Thoracic aorta (tissue), 2 donors: ENCODE data around the gene CCDC187. TPM values are rescaled to one million over a fixed set of nuclear protein-coding genes. Genes with fewer than 3 reads are reported as not detected.
"Not testable (repeated sequence)": the region's sequence is repeated elsewhere in the genome, so short reads cannot be mapped to it uniquely, and the experiment has no call there.

Experiments
- ATAC-seq: fragments of 150-250 bp; one replicate; pipeline ENCODE4 v1.8.0; 2017; ENCODE audit warnings: low read depth; ENCODE audit not compliant: insufficient number of reproducible peaks, low FRiP score
- DNase-seq: peaks from one replicate; pipeline ENCODE4 v3.0.0-alpha.2; 2020; ENCODE audit warnings: low spot score
- H3K27ac ChIP-seq, 2 donors: fragments of 200-600 bp; sonication (generic); 1 replicate in 1 of 2; 2 replicates in 1 of 2; pipeline ENCODE4 v1.5.1; 2016; ENCODE audit warnings: mild to moderate bottlenecking in 2 of 2, moderate library complexity in 2 of 2
- H3K27me3 ChIP-seq: fragments of 200-600 bp; sonication (generic); replicated peaks from 2 replicates; pipeline ENCODE4 v1.6.0; 2016; ENCODE audit warnings: mild to moderate bottlenecking; ENCODE audit not compliant: insufficient read depth
- H3K36me3 ChIP-seq: fragments of 200-600 bp; sonication (generic); one replicate; pipeline ENCODE4 v1.5.1; 2016
- H3K4me1 ChIP-seq, 2 donors: fragments of 200-600 bp; sonication (generic); 1 replicate in 1 of 2; 2 replicates in 1 of 2; pipeline versions ENCODE4 v1.5.1 to v1.6.0; 2016; ENCODE audit warnings: low read depth in 2 of 2, mild to moderate bottlenecking in 1 of 2; ENCODE audit not compliant: control insufficient read depth in 1 of 2
- H3K4me3 ChIP-seq: fragments of 200-600 bp; sonication (generic); 2 replicates; pipeline ENCODE4 v1.5.1; 2016; ENCODE audit warnings: mild to moderate bottlenecking
- H3K9me3 ChIP-seq: fragments of 200-600 bp; sonication (generic); 2 replicates; pipeline ENCODE4 v1.5.1; 2016
- total RNA-seq, 2 donors: library from RNA; depleted of rRNA; stranded (reverse); fragments of >200 nt; gene quantifications; one replicate each; pipeline versions ENCODE4 v1.1.0 to v1.2.3, GENCODE V29; 2016
- TF ChIP-seq, protein P1 (sequence below): fragments of 200-600 bp; sonication (generic); IDR thresholded peaks from one replicate; pipeline ENCODE4 v1.5.1; 2019; ENCODE audit warnings: antibody characterized with exemption

The CCDC187 gene
- total RNA-seq, 2 donors from 2014 or later = not detected

GRCh38 chr9:136324501-136325300 is 20.8 kb upstream of the CCDC187 start:
- H3K4me1 ChIP-seq = peaks cover 24 to 34% of the 10 kb centered on the region in 2 donors
- no peaks in the 10 kb centered on the region for H3K36me3 ChIP-seq
- no peak overlapping the region for H3K4me3 ChIP-seq
- no peaks in the 10 kb centered on the region for H3K27me3 ChIP-seq
- no peak overlapping the region for H3K27ac ChIP-seq
- no peak for DNase-seq
- H3K9me3 ChIP-seq = no peaks in the 10 kb centered on the region
- no peak for ATAC-seq
- TF ChIP-seq, protein P1, sequence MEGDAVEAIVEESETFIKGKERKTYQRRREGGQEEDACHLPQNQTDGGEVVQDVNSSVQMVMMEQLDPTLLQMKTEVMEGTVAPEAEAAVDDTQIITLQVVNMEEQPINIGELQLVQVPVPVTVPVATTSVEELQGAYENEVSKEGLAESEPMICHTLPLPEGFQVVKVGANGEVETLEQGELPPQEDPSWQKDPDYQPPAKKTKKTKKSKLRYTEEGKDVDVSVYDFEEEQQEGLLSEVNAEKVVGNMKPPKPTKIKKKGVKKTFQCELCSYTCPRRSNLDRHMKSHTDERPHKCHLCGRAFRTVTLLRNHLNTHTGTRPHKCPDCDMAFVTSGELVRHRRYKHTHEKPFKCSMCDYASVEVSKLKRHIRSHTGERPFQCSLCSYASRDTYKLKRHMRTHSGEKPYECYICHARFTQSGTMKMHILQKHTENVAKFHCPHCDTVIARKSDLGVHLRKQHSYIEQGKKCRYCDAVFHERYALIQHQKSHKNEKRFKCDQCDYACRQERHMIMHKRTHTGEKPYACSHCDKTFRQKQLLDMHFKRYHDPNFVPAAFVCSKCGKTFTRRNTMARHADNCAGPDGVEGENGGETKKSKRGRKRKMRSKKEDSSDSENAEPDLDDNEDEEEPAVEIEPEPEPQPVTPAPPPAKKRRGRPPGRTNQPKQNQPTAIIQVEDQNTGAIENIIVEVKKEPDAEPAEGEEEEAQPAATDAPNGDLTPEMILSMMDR = no peak

GRCh38 chr9:136323371-136323789 is 19.5 kb upstream of the CCDC187 start:
- H3K27ac ChIP-seq = no peak overlapping the region

GRCh38 chr9:136322756-136323330 is 18.9 kb upstream of the CCDC187 start:
- Histone ChIP-seq H3K4me3 (no peak overlapping the region), H3K36me3 (no peaks in the 10 kb centered on the region), H3K27me3 (no peaks in the 10 kb centered on the region), H3K27ac (no peak overlapping the region), H3K9me3 (no peaks in the 10 kb centered on the region), H3K4me1 (peaks cover 12 to 16% of the 10 kb centered on the region in 2 donors)
- TF ChIP-seq, protein P1 = no peak
- DNase-seq (no peak), ATAC-seq (no peak)

More at GRCh38 chr9:136323371-136323789, 19.5 kb upstream of the CCDC187 start:
- Histone ChIP-seq H3K27me3 (no peaks in the 10 kb centered on the region), H3K9me3 (no peaks in the 10 kb centered on the region), H3K4me3 (no peak overlapping the region), H3K4me1 (peaks cover 16 to 21% of the 10 kb centered on the region in 2 donors), H3K36me3 (no peaks in the 10 kb centered on the region)
- DNase-seq (no peak), ATAC-seq (no peak)
- TF ChIP-seq, protein P1 = no peak

DNA sequence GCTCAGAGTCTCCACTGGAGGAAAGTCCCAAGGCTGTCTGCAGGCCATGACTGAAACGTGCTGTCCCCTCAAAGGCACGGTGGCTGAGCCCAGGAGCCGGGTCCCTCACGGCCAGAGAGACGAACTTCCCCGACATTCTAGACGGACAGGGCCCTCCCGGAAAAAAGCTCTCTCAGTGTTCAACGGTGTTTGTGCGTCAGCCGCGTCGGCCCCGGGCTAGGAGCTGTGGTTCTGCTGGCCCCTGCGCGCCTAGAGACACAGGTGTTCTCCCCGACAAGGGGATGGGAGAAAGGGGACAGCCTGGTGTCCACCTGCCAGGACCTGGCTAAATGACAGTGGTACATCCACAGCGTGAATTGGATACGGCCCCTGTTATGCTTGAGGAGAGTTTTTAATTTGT is 17.7 kb upstream of the CCDC187 start:
- no peak overlapping the region for H3K27ac ChIP-seq
- no peaks in the 10 kb centered on the region for H3K27me3 ChIP-seq
- ATAC-seq = no peak
- peaks cover 7 to 10% of the 10 kb centered on the region in 2 donors for H3K4me1 ChIP-seq
- no peak overlapping the region for H3K4me3 ChIP-seq
- no peaks in the 10 kb centered on the region for H3K9me3 ChIP-seq
- TF ChIP-seq, protein P1 = no peak
- no peak for DNase-seq
- no peaks in the 10 kb centered on the region for H3K36me3 ChIP-seq

DNA sequence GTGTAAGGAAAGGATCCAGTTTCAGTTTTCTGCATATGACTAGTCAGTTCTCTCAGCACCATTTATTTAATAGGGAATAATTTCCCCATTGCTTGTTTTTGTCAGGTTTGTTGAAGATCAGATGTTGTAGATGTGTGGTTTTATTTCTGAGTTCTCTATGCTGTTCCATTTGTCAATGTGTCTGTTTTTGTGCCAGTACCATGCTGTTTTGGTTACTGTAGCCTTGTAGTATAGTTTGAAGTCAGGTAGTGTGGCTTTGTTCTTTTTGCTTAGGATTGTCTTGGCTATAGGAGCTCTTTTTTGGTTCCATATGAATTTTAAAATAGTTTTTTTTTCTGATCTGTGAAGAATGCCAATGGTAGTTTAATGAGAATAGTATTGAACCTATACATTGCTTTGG is 17.1 kb upstream of the CCDC187 start:
- H3K27me3 ChIP-seq, H3K9me3 ChIP-seq, ATAC-seq, H3K27ac ChIP-seq, H3K4me3 ChIP-seq, H3K4me1 ChIP-seq, DNase-seq, H3K36me3 ChIP-seq: not testable (repeated sequence)

DNA sequence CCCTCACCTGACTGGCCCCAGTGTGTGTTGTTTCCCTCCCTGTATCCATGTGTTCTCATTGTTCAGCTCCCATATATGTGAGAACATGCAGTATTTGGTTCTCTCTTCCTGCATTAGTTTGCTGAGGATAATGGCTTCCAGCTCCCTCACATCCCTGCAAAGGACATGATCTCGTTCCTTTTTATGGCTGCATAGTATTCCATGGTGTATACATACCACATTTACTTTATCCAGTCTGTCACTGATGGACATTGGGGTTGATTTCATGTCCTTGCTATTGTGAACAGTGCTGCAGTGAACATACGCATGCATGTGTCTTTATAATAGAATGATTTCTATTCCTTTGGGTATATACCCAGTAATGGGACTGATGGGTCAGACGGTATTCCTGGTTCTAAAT is 16.1 kb upstream of the CCDC187 start:
- H3K36me3 ChIP-seq, ATAC-seq, H3K4me3 ChIP-seq, H3K4me1 ChIP-seq, H3K9me3 ChIP-seq, DNase-seq, H3K27ac ChIP-seq, H3K27me3 ChIP-seq: not testable (repeated sequence)

DNA sequence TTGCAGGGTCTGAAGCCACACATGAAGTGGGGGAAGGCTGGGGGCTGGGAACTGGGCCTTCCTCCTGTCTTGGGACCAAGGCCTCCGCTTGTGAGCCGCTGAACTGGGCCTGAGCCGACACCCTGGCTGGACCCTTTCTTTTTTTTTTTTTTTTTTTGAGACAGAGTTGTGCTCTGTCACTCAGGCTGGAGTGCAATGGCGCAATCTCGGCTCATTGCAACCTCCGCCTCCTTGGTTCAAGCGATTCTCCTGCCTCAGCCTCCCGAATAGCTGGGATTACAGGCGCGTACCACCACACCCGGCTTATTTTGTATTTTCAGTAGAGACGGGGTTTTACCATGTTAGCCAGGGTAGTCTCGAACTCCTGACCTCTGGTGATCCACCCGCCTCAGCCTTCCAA is 15.3 kb upstream of the CCDC187 start:
- not testable (repeated sequence) for H3K4me3 ChIP-seq, ATAC-seq, H3K9me3 ChIP-seq, H3K27me3 ChIP-seq, DNase-seq, H3K4me1 ChIP-seq, H3K36me3 ChIP-seq, H3K27ac ChIP-seq
